ENCODE data around the gene MIPOL1.

GRCh38 chr14:37210448-37210847, 12.7 kb downstream of the MIPOL1 start:
- no peak for TF ChIP-seq CTCF (conservative IDR thresholded peaks at IDR 0.05; ENCODE audit: low read depth, low read length)
- TF ChIP-seq RFX5 (IDR thresholded peaks at IDR 0.05; ENCODE audit: low read depth, low read length): no peak
- TF ChIP-seq POLR2A (IDR thresholded peaks at IDR 0.05; ENCODE audit: low read depth, low read length): no peak
- no peak for TF ChIP-seq BHLHE40 (IDR thresholded peaks at IDR 0.05; ENCODE audit: low read depth, low read length)
- no peak for TF ChIP-seq RAD21 (IDR thresholded peaks at IDR 0.05; ENCODE audit: low read length)
- no peak for TF ChIP-seq MAZ (IDR thresholded peaks at IDR 0.05; ENCODE audit: borderline replicate concordance, low read depth, low read length)
- no peak for TF ChIP-seq SMC3 (IDR thresholded peaks at IDR 0.05; ENCODE audit: low read depth, low read length)
